ENCODE results near the gene PTGES3L.
A peak's percentile ranks its signal among the peaks of the same experiment; 100 is the strongest.
"Not testable (repeated sequence)": the region's sequence is repeated elsewhere in the genome, so short reads cannot be mapped to it uniquely, and the experiment has no call there.

The PTGES3L gene

DNA sequence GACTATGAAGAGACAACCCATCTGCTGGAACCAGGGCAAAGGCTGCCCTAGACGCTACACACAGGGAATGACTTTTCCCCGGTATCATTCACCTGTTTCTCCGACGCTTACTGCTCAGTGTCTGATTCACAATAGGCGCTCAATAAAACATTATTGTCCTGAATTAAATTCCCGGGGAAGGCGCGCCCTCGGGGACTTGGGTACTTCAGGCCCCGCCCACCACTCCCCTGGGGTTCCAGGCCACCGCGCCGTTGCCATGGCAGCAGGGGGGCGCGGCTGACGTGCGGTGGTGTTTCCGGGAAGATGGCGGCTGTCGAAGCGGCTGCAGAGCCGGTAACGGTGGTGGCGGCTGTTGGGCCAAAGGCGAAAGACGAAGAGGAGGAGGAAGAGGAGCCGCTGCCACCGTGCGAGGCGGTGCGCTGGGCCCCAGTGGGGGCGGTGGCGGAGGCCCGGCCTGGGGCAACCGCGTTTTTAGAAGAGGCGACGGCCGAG, 440 bp upstream of the PTGES3L start, which contains the start of gene RUNDC1:
Gene RUNDC1, plus strand, starts transcription at position 292 of the 492 bp plus-strand sequence. Its CDS starts 12 bp downstream, at position 304.
- DNase-seq (ENCODE audit: low spot score) = peak; percentile 98

DNA sequence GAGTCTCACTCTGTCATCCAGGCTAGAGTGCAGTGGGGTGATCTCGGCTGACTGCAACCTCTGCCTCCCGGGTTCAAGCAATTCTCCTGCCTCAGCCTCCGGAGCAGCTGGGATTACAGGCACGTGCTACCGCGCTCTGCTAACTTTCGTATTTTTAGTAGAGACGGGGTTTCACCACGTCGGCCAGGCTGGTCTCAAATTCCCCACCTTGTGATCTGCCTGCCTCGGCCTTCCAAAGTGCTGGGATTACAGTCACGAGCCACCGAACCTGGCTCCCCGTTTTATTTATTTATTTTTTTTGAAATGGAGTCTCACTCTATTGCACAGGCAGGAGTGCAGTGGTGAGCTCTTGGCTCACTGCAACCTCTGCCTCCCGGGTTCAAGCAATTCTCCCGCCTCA, 4.2 kb downstream of the PTGES3L start:
- DNase-seq (ENCODE audit: low spot score) = not testable (repeated sequence)

DNA sequence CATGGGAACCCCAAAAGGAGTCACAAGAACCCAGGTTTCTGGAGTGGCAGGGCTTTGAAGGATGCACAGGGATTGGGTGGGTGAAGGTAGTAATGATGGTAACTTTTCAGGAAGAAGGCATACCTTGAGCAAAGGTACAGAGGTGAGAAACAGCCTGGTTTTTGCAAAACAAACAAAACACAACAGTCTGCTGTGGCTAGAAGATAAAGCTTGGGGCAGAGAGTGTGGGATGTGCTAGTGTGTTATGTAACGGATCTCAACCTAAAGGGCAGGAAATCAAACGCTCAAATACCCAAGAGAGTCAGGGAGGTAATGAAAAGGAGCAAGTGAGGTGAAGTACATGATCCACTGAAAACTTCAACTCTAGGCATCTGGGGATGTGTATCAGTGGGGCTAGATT, 4.6 kb downstream of the PTGES3L start:
- no peak for DNase-seq (ENCODE audit: low spot score)

DNA sequence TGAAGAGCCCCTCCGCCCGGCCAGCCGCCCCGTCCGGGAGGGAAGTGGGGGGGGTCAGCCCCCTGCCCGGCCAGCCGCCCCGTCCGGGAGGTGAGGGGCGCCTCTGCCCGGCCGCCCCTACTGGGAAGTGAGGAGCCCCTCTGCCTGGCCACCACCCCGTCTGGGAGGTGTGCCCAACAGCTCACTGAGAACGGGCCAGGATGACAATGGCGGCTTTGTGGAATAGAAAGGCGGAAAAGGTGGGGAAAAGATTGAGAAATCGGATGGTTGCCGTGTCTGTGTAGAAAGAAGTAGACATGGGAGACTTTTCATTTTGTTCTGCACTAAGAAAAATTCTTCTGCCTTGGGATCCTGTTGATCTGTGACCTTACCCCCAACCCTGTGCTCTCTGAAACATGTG, 6.6 kb downstream of the PTGES3L start:
- not testable (repeated sequence) for DNase-seq (ENCODE audit: low spot score)

DNA sequence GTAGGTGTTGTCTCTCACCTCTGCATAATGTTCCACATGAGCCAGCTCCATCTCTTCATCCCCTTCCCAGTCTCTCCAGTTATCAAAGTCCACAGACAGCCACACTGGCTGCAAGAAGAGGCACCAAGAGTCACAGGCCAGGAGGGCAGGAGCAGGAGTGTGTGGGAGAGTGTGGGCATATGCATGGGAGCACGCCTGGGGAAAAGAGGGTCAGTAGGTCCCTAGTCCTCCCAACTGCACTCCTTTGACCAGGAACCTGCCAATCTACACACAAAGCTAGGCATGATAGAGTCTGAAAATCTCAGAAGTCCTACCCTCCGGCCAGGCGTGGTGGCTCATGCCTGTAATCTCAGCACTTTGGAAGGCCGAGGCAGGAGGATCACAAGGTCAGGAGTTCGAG, 8.3 kb downstream of the PTGES3L start:
- DNase-seq (ENCODE audit: low spot score) = no peak

DNA sequence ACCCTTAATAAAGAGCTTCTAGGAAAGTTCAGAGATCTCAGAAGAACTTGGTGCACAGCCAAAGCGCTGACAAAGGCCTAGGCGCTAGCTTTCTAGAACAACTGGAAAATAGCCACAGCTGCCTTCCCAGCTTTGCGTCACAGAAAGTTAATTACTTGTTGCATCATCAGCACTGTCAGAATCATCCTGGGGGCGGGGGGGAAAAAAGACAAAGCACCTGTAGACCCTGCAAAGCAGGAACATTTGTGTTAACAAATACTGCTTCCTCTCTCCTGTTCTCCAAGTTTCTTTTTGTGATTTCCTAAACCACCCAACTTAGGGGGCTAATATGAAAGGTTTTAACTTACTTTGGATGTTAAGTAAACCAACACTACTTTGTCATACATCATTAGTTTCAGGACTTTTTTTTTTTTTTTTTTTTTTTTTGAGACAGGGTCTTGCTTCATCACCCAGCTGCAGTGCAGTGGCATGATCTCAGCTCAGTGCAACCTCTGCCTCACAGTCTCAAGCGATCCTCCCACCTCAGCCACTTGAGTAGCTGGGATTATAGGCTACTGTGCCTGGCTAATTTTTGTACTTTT, 10.8 kb downstream of the PTGES3L start:
- no peak for DNase-seq (ENCODE audit: low spot score)

DNA sequence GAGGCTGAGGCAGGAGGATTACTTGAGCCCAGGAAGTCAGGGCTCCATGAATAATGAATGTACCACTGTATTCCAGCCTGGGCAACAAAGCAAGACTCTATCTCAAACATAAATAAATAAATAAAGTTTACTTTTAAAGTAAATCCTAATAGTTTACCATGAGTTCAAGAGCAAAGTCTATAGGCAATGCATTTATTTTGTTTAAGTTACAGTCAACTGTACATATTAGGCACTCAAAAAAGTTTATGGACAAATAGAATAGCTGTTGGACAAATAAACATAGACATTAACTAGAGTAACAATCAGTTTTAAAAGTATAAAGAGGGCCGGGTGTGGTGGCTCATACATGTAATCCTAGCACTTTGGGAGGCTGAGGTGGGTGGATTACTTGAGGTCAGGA, 12.0 kb downstream of the PTGES3L start:
- no peak for DNase-seq (ENCODE audit: low spot score)

DNA sequence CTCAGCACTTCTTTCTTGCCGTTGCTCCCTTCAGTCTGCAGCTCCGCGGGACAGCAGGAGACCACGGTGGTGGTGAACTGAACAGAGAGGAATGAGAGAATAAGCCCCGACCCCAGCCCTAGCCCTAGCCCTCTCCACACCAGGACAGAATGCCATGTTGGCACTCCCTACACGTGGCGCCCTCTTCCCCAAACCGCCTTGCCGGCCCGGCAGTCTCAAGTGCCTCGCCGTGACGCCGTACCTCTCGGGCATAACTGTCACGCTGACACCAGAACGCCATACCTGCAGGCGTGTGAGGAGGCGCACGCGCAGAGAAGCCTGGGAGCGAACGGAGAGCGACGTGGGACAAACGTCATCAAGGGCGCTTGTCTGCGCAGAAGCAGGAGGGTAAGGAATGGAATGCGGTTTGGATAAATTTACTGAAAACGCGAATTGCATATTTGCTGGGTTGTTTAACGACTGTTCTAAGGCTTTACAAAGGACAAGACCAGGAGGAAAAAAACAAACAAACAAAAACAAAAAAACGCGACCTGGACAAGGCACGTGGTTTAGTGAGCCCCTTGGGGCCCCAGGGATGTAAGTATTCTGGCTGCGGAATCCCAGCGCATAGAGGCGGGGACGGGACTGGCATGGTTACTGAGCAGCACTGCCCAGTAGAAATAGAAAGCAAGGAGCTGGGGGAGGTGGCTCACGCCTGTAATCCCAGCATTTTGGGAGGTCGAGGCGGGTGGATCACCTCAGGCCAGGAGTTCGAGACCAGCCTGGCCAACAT, 15.5 kb downstream of the PTGES3L start, which contains the start of gene AARSD1:
Gene AARSD1, minus strand, starts transcription at position 294 of the 772 bp plus-strand sequence. Its CDS starts 14 bp downstream, at position 280.
- DNase-seq (ENCODE audit: low spot score) = peak; percentile 90

DNA sequence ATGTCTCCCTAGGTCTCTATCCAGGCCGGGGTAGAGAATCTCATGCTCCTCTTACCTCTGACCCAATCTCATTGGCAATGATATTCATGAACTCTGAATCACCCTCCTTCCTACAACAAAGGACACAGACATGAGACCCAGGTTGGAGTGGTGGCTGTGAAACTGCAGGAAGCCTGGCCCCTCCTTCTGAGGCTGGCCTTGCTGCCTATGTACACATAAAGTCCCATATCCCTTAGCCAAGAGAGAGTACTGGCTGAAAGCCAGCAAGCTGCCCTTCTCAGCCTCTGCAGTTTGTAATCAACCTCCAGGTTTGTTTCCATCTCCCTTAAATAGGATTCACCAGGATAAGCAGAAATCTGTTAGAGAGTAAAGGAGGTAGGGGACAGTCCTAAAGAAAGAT, 26.2 kb downstream of the PTGES3L start:
- no peak for DNase-seq (ENCODE audit: low spot score)

DNA sequence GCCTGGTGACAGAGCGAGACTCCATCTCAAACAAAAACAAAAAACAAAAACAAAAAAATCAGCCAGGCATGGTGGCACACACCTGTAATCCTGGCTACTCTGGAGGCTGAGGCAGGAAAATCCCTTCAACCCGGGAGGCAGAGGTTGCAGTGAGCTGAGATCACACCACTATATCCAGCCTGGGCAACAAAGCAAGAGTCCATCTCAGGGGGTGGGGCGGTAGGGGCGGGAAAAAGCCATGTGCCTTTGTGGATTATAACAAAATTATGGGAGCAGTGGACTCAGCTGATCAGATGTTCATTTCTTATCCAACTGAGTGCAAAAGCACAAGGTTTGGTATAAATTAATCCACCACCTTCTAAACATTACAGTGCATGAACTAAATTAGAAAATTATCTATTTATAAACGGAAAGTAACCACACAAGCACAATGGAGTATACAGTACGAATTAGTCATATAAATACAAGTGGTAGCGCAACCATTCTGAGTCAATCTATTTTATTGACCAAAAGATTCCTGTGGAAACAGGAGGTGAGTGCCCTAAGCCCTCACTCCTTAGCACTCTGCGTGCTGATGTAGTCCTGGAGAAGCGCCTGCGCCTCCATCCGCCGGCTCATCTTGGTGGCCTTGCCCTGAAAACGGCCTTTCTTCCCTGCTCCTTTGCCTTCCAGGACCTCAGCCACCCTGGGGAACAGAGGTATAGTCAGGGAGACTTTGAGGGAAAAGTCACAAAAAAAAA, 29.7 kb downstream of the PTGES3L start:
- no peak for DNase-seq (ENCODE audit: low spot score)

DNA sequence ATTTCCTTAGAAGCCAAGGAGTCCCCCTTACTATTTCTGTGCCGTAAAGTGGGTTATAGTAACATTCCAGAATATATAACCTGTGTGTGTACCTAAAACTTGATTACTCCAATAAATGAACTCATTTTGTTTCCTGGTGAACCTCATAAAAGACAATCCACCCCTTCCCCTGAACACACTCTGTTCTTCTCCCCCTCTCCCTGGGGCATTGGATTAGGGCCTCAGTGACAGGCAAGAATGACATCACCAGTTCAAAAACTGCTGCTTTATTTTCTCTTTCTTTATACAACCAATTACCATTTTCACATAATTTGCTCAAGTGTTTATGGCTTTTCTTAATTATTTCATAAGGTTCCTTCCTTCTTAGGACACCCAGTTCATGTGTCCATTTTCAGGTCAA, 33.1 kb downstream of the PTGES3L start:
- no peak for DNase-seq (ENCODE audit: low spot score)

DNA sequence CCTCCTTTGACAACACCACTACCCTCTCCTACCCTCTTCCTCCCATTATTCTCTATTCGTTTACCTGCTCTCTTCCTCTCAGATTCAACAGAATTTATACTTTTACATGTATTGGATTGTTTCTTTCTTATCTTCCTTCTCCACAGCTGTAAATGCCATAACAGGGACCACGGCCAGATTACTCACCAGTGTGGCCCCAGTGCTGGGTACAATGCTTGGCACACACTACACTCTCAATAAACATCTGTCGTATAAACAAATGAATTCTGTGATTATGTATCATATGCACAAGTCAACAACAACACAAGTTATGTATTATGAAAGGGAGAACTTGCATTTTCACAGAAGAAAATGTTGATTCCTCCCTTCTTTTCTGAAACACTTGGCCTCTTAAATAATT, 35.7 kb downstream of the PTGES3L start:
- no peak for DNase-seq (ENCODE audit: low spot score)

DNA sequence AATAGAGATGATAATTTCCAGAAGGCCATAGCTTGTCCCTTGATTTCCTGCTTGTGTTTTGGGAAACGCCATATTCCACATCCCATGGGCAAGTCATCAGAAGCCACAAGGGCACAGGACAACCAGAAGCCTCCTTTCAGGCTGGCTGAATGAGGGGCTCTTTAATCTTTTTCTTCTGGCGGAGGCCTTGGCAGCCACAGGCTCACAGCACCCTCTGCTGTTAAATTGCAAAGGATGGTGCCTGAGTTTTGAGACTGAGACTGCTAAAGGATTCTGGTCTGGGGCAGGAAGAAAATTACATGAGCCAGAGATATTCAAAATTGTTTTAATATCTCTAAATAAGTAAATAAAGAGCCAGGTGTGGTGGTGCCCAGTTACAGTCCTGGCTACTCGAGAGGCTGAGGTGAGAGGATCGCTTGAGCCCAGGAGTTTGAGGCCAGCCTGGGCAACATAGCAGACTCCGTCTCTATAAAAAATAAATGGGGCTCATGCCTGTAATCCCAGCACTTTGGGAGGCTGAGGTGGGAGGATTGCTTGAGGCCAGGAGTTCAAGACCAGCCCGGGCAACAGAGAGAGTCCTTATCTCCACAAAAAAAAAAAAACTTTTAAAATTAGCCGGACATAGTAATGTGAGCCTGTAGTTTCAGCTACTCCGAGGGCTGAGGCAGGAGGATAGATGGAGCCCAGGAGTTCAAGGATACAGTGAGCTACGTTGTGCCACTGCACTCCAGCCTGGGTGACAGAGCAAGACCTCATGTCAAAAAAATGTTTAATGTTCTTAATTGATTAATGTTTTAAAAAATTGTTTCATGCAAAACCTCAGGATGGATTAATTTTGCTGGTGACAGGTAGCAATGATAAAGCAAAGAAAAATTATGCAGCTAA, 41.9 kb downstream of the PTGES3L start:
- peak; percentile 81 for DNase-seq (ENCODE audit: low spot score)

DNA sequence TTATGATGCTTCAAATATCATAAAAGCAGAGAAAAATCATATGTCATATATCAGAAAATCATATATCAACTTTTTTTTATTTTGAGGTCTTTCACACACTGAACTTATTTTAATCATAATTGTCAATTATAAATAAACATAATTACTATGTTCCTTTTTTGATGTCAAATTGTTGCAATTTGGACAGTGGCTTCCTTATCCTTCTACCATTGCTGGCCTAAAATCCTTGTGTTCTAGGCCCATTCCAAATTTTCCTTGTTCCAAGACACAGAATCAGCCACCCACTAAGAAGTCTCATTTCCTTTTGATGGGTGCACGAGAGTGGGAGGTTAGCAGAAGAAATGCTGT, 50.4 kb downstream of the PTGES3L start:
- no peak for DNase-seq (ENCODE audit: low spot score)

DNA sequence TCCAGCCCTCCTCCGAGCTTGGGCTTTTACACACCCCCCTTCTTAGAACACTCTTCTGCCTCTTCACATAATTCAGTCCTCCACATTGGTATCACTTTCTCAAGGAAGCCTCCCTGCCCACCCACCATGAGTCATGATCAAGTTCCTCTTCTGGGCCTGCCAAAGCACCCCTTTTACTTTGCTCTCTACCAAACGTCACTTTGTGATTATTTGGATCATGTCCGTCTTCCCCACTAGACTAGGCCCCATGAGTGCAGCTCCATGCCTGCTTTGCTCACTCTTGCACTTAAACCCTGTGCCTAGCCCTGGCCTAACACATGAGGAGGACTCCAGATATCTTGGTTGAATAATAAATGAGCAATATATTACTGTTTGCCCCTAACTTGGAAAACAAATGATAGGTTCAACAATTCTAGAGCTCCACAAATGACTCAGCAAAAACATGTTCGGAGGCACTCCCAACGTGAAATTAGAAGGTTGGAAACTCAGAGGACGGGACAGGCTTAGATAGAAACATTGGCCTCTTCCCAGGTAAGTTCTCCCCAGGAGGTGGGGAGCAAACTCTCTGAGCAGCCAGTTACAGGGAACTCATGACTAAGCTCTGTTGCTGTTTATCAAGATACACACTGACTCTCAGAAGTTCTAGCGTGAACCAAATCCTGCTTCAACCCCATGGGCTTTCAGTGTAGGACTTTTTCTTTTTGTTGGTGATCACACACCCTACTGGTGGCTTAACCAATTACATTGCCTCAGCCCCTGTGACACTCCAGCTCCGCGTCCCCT, 51.0 kb downstream of the PTGES3L start:
- peak; percentile 74 for DNase-seq (ENCODE audit: low spot score)

DNA sequence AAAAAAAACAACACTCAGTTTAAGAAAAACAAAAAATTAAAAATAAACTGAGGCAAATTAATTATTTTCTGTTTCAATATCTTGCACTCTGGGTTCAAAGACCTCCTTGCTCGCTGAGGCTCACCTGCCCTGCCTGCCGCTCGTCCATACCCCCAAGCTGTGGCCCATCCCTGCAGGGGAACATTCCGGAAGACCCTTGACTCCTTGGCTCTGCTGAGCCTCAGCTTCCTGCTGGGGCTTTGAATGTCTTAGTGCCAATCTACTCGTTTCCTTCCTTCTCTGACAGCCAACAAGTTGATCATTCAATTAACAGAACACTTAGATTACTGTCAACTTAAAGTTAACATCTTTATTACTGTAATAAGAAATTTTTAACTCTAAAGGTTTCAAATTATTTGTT, 55.0 kb downstream of the PTGES3L start:
- DNase-seq (ENCODE audit: low spot score) = peak; percentile 51

DNA sequence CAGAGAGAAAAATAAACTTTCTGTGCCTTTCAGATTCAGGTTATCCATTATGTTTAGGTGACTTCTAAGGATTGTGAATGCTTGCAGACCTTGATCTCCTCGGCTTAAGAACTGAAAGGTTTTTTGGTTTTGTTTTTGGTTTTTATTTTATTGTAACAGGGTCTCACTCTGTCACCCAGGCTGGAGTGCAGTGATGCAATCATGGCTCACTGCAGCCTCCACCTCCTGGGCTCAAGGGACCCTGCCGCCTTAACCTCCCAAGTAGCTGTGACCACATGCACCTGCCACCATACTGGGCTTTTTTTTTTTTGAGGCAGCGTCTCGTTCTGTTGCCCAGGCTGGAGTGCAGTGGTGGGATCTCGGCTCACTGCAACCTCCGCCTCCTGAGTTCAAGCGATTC, 56.4 kb downstream of the PTGES3L start:
- not testable (repeated sequence) for DNase-seq (ENCODE audit: low spot score)

DNA sequence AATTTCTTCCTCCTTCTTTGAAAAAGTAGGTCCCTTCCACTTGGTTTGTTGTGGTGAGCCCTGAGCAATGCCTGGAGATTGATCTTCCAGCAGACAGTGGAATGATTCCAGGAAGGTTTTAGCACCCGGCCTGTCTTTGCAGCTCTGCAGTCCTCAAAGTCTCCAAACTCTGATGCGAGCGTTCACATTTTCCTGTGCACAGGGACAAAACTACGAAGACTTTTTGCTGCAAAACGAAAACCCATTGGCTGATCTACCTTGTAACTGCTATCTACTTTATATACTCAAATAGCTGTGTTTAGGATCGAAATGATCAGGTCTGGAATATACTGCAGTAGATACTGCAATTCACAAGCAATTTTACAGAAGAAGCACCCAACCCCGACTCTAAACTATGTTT, 57.6 kb downstream of the PTGES3L start:
- DNase-seq (ENCODE audit: low spot score) = no peak

DNA sequence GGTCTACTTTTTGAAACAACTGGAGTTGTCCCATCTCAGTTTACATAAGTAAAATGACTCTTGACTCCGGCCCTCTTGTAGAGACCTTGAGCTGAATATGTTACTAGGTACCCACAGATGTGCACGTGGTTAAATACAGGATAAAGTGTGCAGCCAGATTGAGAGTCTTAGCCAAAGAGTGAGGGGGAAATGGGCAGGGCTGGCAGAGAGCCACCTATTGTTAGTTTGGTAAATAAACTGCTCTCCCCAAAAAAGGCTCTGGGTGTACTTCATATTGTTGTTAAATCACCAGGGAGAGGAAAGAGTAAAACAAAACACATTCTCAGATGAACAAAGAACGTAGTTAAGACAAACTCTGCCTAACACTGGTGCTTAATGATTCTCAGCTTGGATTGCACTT, 59.0 kb downstream of the PTGES3L start:
- DNase-seq (ENCODE audit: low spot score) = no peak

DNA sequence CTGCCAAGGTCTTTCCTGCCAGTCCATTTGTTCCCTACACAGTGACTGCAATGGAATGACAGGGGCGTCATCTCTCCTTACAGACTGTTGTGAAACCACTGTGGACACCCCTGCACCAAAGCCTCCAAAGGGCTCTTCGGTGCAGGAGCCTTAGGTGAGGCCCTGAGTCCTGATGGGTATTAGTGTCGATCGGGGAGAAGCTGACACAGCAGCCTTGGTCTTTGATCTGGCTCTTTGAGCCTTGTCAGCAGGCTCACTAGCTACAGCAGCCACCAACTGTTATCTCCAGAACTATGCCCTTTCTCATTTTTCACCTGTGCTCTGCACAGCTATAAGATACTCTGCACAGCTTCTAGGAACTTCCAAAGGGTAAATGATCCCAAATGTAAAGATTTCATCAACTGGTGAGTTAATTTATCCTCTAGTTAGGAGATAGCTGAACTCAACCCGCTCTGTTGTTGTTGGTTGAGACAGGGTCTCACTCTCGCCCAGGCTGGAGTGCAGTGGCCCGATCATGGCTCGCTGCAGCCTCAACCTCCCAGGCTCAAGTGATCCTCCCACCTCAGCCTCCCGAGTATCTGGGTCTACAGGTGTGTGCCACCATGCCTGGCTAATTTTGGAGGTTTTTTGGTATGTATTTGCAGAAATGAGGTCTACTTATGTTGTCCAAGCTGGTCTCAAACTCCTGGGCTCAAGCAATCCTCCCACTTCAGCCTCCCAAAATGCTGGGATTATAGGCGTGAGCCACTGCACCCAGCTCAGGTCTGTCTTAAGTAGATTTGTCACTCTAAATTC, 59.6 kb downstream of the PTGES3L start:
- no peak for DNase-seq (ENCODE audit: low spot score)

All from iPS-NIHi11 (cell line).